K562 (cell line): ENCODE results near the gene TCF19. TPM values are rescaled to one million over a fixed set of nuclear protein-coding genes. Genes with fewer than 3 reads are reported as not detected.

Source experiments
- ATAC-seq: fragments of 200-7000 bp; cut with Tn5 transposase; 3 replicates; pipeline ENCODE4 v1.9.1; 2020; ENCODE audit warnings: moderate library complexity
- BruUV-seq: library from RNA; stranded (reverse); fragments of 400-500 nt; replicated peaks from 2 replicates; lab custom pipeline; 2021; lab: Mats Ljungman, UMichigan
- CTCF ChIA-PET: fragments of 300-600 bp; formaldehyde crosslinking; extraction: SDS; loops from one replicate; lab custom pipeline; 2021; ENCODE audit warnings: low intra/inter-chr PET ratio; lab: Yijun Ruan, JAX
- POLR2A ChIA-PET: fragments of 300-600, 350-650 bp; sonication (Branson Sonifier 250); formaldehyde crosslinking; extraction: SDS; loops from one replicate; lab custom pipeline; 2021; ENCODE audit warnings: antibody characterized with exemption, inconsistent platforms; lab: Yijun Ruan, JAX
- DNase-seq, 4 experiments: peaks; one replicate each; pipeline versions ENCODE4 v3.0.0 to v3.0.0-alpha.2; 2011 to 2018; ENCODE audit warnings: low spot score in 3 of 4, mixed read lengths in 3 of 4; ENCODE audit errors: extremely low read depth in 1 of 4
- FAIRE-seq: peaks from 2 replicates; lab custom pipeline; 2011; peaks lifted over from hg19 to GRCh38; lab: Jason Lieb, UNC
- H2AFZ ChIP-seq: 2 replicates; pipeline ENCODE4 v1.6.0; 2011; ENCODE audit warnings: low read depth, low read length, control low read depth, inconsistent platforms
- H3K27ac ChIP-seq: fragments of 200-600 bp; 3 replicates; pipeline ENCODE4 v1.8.0; 2011; ENCODE audit warnings: low read depth, mild to moderate bottlenecking, control low read depth, inconsistent platforms, low read length, moderate library complexity, mixed read lengths; ENCODE audit errors: extremely low read depth
- H3K27me3 ChIP-seq, 2 experiments: fragments of 300-600 bp in 1 of 2; 2 replicates in 1 of 2; 3 replicates in 1 of 2; pipeline versions ENCODE4 v1.6.0 to v1.8.0; 2011; ENCODE audit warnings: inconsistent platforms in 2 of 2, low read length in 2 of 2, mild to moderate bottlenecking in 1 of 2, mixed read lengths in 1 of 2, moderate library complexity in 1 of 2; ENCODE audit not compliant: control insufficient read depth in 2 of 2, insufficient read depth in 2 of 2
- H3K36me3 ChIP-seq: fragments of 300-600 bp; 3 replicates; pipeline ENCODE4 v1.8.0; 2011; ENCODE audit warnings: mild to moderate bottlenecking, low read length, inconsistent platforms; ENCODE audit not compliant: control insufficient read depth, insufficient read depth
- H3K4me1 ChIP-seq, 2 experiments: fragments of 200-600 bp in 1 of 2; replicated peaks in 1 of 2; 2 replicates in 1 of 2; 3 replicates in 1 of 2; pipeline versions ENCODE4 v1.5.1 to v1.8.0; 2011; ENCODE audit warnings: inconsistent platforms in 2 of 2, low read length in 2 of 2, mild to moderate bottlenecking in 1 of 2, mixed read lengths in 1 of 2, moderate library complexity in 1 of 2; ENCODE audit not compliant: control insufficient read depth in 2 of 2, insufficient read depth in 2 of 2
- H3K4me2 ChIP-seq: 2 replicates; pipeline ENCODE4 v1.6.1; 2011; ENCODE audit warnings: low read length, control low read depth, inconsistent platforms, mixed read lengths; ENCODE audit not compliant: insufficient read depth
- H3K4me3 ChIP-seq: fragments of 200-600 bp; sonication (generic), shearing (Covaris generic); 2 replicates; pipeline ENCODE4 v1.5.1; 2016; ENCODE audit warnings: control low read depth, inconsistent platforms
- H3K79me2 ChIP-seq: fragments of 200-600 bp; 3 replicates; pipeline ENCODE4 v1.8.0; 2011; ENCODE audit warnings: low read length, inconsistent platforms; ENCODE audit not compliant: control insufficient read depth, insufficient read depth
- H3K9ac ChIP-seq, 2 experiments: 2 replicates each; pipeline versions ENCODE4 v1.6.0 to v1.6.1; 2011; ENCODE audit warnings: low read depth in 2 of 2, low read length in 2 of 2, control low read depth in 1 of 2, inconsistent platforms in 1 of 2, mild to moderate bottlenecking in 1 of 2, mixed read lengths in 1 of 2; ENCODE audit not compliant: insufficient read depth in 1 of 2
- H3K9me1 ChIP-seq: one replicate; pipeline ENCODE4 v1.6.0; 2011; ENCODE audit warnings: inconsistent platforms, mild to moderate bottlenecking, low read length, moderate library complexity; ENCODE audit not compliant: control insufficient read depth, insufficient read depth
- H3K9me3 ChIP-seq: replicated peaks from 2 replicates; pipeline ENCODE4 v1.5.1; 2011; ENCODE audit warnings: low read depth, low read length, inconsistent platforms; ENCODE audit not compliant: control insufficient read depth, insufficient read depth
- H4K20me1 ChIP-seq: replicated peaks from 2 replicates; pipeline ENCODE4 v1.6.1; 2011; ENCODE audit warnings: low read length, inconsistent platforms, mixed read lengths; ENCODE audit not compliant: control insufficient read depth, insufficient read depth
- HINFP ChIP-seq: fragments of 450-650 bp; conservative IDR thresholded peaks from 2 replicates; pipeline ENCODE4 v1.6.1; 2016; ENCODE audit warnings: missing genetic modification characterization, low read depth, mild to moderate bottlenecking, control low read depth, missing compliant biosample characterization
- HIVEP1 ChIP-seq: fragments of 250-450 bp; sonication (Bioruptor Pico); IDR thresholded peaks from 2 replicates; pipeline ENCODE4 v1.4.0; 2020; ENCODE audit warnings: mild to moderate bottlenecking
- KDM1A ChIP-seq, 2 experiments: fragments of 450-650 bp; IDR thresholded peaks; 2 replicates each; pipeline ENCODE4 v1.6.1; 2016; ENCODE audit warnings: mild to moderate bottlenecking in 2 of 2
- NCOA4 ChIP-seq: fragments of 450-650 bp; IDR thresholded peaks from 2 replicates; pipeline ENCODE4 v1.6.1; 2018; ENCODE audit warnings: mild to moderate bottlenecking; ENCODE audit not compliant: partially characterized antibody
- NR1H2 ChIP-seq: sonication (generic); formaldehyde crosslinking; IDR thresholded peaks from 2 replicates; pipeline ENCODE4 v1.4.0; 2020; ENCODE audit warnings: mild to moderate bottlenecking, missing genetic modification reagents
- SRSF7 ChIP-seq: fragments of 200-400 bp; formaldehyde crosslinking; optimal IDR thresholded peaks from 2 replicates; pipeline ENCODE3; 2017; ENCODE audit warnings: mild to moderate bottlenecking, low read depth, low read length
- ZNF311 ChIP-seq: fragments of 250-450 bp; sonication (Bioruptor Pico); IDR thresholded peaks from 2 replicates; pipeline ENCODE4 v1.4.0; 2020; ENCODE audit warnings: mild to moderate bottlenecking, moderate library complexity
- ZNF764 ChIP-seq: fragments of 250-450 bp; sonication (Bioruptor Pico); IDR thresholded peaks from 2 replicates; pipeline ENCODE4 v1.4.0; 2020; ENCODE audit warnings: low read depth, mild to moderate bottlenecking, moderate library complexity
- WGBS: fragments of 100-300 bp; shearing (Covaris generic); methylation state at CpG from one replicate; pipeline ENCODE4 v1.1.6; 2016; ENCODE audit warnings: low coverage, mixed read lengths; ENCODE audit not compliant: insufficient coverage; ENCODE audit errors: missing lambda C conversion rate; 5-methylcytosine and 5-hydroxymethylcytosine counted together
- in situ Hi-C: fragments of 300-500 bp; cut with MboI; formaldehyde crosslinking; loops from 4 replicates; pipeline ENCODE4 v1.15.0; 2018; ENCODE audit warnings: inconsistent platforms, mixed read lengths
- intact Hi-C: fragments of 100-400 bp; cut with micrococcal nuclease; formaldehyde crosslinking; loops from 2 replicates; pipeline ENCODE4 v1.14.2; 2022
- polyA plus RNA-seq, 8 experiments: library from polyadenylated mRNA; depleted of rRNA in 4 of 8; stranded (reverse) in 5 of 8; unstranded in 3 of 8; fragments of >200 nt; fragmentation: Nextera tagmentation in 2 of 8; fragmentation: Illumina TruSeq in 1 of 8; extraction: Ambion mirVana in 2 of 8; extraction: Trizol in 1 of 8; gene quantifications; 2 replicates each; pipeline versions ENCODE4 v1.2.1 to v1.2.3, GENCODE V29; 2011 to 2014; ENCODE audit warnings: inconsistent platforms in 1 of 8, missing spikeins in 1 of 8
- total RNA-seq, 7 experiments: library from RNA; depleted of rRNA in 6 of 7; stranded (reverse); fragments of >200 nt in 6 of 7; fragmentation: Illumina TruSeq in 2 of 7; extraction: Trizol in 2 of 7; gene quantifications; 2 replicates each; pipeline versions ENCODE4 v1.2.1 to v1.2.3, GENCODE V29; 2011 to 2021; ENCODE audit warnings: low replicate concordance in 1 of 7
- TF ChIP-seq, protein P1 (sequence below): sonication (generic); formaldehyde crosslinking; IDR thresholded peaks from 2 replicates; pipeline ENCODE4 v1.8.0; 2022; ENCODE audit warnings: mild to moderate bottlenecking, missing genetic modification reagents, borderline replicate concordance
- TF ChIP-seq, protein P2 (sequence below): fragments of 450-650 bp; formaldehyde crosslinking; IDR thresholded peaks from 2 replicates; pipeline ENCODE4 v1.4.0; 2022; ENCODE audit warnings: missing genetic modification characterization
- TF ChIP-seq, protein P3 (sequence below): sonication (generic); formaldehyde crosslinking; IDR thresholded peaks from 2 replicates; pipeline ENCODE4 v1.8.0; 2023; ENCODE audit warnings: mild to moderate bottlenecking, missing genetic modification reagents
- TF ChIP-seq, protein P4 (sequence below): sonication (generic); formaldehyde crosslinking; IDR thresholded peaks from 2 replicates; pipeline ENCODE4 v1.8.1; 2023; ENCODE audit warnings: mild to moderate bottlenecking, missing genetic modification reagents

TCF19 gene
- total and polyA plus RNA-seq, 9 of the 15 experiments (the other 6 are each of a cell fraction or from before 2014, with no cell fraction given), result 4.2 to 42.5 (median 25.7) TPM

- H3K4me1 ChIP-seq, result peaks cover 25 to 32% of the 10 kb centered on the region in 2 experiments
- ATAC-seq (no peak), FAIRE-seq (no peak), DNase-seq (no peak)
- ChIA-PET CTCF (no interaction called here), POLR2A (interaction anchor here (1.4 kb wide), 1 partner anchor 10 kb away, joined by 5 read pairs; no protein-coding TSS in a partner anchor)
- intact Hi-C loops, result no loop called here
- H2AFZ ChIP-seq, result no peak overlapping the region
- H3K27me3 ChIP-seq, result no peaks in the 10 kb centered on the region
- H3K4me3 ChIP-seq, result no peak overlapping the region
- no peaks in the 10 kb centered on the region for H3K9me3 ChIP-seq
- no peaks in the 10 kb centered on the region for H4K20me1 ChIP-seq
- no peak overlapping the region for H3K9ac ChIP-seq
- H3K4me2 ChIP-seq, result no peak overlapping the region
- WGBS, result 69% methylated on average over 5 of the region's 5 CpGs
- no peak overlapping the region for H3K27ac ChIP-seq
- in situ Hi-C loops, result no loop called here
- no peaks in the 10 kb centered on the region for H3K9me1 ChIP-seq
- no peaks in the 10 kb centered on the region for H3K36me3 ChIP-seq
- H3K79me2 ChIP-seq, result no peaks in the 10 kb centered on the region
- BruUV-seq, result no TSS peak
- TF ChIP-seq, protein P1, sequence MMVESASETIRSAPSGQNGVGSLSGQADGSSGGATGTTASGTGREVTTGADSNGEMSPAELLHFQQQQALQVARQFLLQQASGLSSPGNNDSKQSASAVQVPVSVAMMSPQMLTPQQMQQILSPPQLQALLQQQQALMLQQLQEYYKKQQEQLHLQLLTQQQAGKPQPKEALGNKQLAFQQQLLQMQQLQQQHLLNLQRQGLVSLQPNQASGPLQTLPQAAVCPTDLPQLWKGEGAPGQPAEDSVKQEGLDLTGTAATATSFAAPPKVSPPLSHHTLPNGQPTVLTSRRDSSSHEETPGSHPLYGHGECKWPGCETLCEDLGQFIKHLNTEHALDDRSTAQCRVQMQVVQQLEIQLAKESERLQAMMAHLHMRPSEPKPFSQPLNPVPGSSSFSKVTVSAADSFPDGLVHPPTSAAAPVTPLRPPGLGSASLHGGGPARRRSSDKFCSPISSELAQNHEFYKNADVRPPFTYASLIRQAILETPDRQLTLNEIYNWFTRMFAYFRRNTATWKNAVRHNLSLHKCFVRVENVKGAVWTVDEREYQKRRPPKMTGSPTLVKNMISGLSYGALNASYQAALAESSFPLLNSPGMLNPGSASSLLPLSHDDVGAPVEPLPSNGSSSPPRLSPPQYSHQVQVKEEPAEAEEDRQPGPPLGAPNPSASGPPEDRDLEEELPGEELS (CRISPR knock-in tag), result no peak
- TF ChIP-seq, protein P2, sequence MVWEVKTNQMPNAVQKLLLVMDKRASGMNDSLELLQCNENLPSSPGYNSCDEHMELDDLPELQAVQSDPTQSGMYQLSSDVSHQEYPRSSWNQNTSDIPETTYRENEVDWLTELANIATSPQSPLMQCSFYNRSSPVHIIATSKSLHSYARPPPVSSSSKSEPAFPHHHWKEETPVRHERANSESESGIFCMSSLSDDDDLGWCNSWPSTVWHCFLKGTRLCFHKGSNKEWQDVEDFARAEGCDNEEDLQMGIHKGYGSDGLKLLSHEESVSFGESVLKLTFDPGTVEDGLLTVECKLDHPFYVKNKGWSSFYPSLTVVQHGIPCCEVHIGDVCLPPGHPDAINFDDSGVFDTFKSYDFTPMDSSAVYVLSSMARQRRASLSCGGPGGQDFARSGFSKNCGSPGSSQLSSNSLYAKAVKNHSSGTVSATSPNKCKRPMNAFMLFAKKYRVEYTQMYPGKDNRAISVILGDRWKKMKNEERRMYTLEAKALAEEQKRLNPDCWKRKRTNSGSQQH (CRISPR knock-in tag), result no peak
- TF ChIP-seq ZNF764 (CRISPR knock-in tag) (no peak), KDM1A (IDR thresholded peaks at IDR 0.05) (no peak), HINFP (tag) (no peak), NR1H2 (CRISPR knock-in tag) (no peak), ZNF311 (no peak), NCOA4 (no peak), SRSF7 (no peak), HIVEP1 (no peak)
- TF ChIP-seq, protein P3, sequence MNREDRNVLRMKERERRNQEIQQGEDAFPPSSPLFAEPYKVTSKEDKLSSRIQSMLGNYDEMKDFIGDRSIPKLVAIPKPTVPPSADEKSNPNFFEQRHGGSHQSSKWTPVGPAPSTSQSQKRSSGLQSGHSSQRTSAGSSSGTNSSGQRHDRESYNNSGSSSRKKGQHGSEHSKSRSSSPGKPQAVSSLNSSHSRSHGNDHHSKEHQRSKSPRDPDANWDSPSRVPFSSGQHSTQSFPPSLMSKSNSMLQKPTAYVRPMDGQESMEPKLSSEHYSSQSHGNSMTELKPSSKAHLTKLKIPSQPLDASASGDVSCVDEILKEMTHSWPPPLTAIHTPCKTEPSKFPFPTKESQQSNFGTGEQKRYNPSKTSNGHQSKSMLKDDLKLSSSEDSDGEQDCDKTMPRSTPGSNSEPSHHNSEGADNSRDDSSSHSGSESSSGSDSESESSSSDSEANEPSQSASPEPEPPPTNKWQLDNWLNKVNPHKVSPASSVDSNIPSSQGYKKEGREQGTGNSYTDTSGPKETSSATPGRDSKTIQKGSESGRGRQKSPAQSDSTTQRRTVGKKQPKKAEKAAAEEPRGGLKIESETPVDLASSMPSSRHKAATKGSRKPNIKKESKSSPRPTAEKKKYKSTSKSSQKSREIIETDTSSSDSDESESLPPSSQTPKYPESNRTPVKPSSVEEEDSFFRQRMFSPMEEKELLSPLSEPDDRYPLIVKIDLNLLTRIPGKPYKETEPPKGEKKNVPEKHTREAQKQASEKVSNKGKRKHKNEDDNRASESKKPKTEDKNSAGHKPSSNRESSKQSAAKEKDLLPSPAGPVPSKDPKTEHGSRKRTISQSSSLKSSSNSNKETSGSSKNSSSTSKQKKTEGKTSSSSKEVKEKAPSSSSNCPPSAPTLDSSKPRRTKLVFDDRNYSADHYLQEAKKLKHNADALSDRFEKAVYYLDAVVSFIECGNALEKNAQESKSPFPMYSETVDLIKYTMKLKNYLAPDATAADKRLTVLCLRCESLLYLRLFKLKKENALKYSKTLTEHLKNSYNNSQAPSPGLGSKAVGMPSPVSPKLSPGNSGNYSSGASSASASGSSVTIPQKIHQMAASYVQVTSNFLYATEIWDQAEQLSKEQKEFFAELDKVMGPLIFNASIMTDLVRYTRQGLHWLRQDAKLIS (CRISPR knock-in tag), result no peak
- TF ChIP-seq, protein P4, sequence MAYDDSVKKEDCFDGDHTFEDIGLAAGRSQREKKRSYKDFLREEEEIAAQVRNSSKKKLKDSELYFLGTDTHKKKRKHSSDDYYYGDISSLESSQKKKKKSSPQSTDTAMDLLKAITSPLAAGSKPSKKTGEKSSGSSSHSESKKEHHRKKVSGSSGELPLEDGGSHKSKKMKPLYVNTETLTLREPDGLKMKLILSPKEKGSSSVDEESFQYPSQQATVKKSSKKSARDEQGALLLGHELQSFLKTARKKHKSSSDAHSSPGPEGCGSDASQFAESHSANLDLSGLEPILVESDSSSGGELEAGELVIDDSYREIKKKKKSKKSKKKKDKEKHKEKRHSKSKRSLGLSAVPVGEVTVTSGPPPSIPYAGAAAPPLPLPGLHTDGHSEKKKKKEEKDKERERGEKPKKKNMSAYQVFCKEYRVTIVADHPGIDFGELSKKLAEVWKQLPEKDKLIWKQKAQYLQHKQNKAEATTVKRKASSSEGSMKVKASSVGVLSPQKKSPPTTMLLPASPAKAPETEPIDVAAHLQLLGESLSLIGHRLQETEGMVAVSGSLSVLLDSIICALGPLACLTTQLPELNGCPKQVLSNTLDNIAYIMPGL (CRISPR knock-in tag), result no peak
Measured at GRCh38 chr6:31174378-31174777, 16.0 kb downstream of the TCF19 start.
